NCI-H2029 (cell line): ENCODE results near the gene VSIR.

ENCODE experiments used
- DNase-seq: peaks from one replicate; lab custom pipeline; 2025; lab: John Stamatoyannopoulos, UW

The VSIR gene

DNA sequence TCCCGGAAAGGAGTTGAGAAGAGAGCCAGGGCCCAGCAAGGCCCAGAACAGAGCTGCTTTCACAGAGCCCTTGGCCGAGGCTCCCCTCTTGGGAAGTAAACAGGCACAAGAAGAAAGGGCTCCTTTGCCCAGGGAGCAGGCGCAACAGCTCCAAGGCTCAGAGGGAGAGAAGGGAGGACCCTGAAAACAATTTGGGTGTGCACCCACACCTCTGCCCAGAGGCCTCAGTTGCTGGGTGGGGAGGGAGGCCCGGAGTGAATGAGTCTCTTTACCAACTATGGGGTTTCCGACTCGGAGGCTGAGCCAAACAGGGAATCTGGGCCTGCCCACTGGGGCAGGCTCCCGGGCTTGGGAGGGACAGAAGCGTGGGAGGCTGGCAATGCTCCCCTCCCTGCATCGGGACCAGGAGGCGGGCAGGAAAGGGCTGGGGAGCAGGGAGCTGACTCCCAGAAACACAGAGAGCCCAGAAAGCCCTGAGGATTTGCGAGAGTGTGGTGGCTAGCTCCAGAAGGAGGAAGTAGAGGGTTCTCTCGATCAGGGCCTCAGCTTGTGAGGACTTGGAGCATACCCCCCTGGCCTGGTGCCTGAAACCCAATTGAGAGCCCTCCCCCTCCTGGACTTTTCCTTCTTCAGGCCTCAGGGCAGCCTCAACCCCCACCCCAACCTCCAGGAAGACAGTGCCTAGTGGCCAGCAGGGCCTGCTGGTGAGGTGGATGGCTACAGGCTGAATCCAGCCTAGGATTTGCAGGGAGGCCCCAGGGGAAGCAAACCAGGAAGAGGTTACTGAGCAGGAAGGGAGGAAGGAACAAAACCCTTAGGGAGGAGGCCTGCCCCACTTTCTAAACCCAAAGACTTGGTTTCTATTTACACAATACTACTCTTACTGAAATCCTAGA is 59.9 kb downstream of the VSIR start:
- no peak for DNase-seq

DNA sequence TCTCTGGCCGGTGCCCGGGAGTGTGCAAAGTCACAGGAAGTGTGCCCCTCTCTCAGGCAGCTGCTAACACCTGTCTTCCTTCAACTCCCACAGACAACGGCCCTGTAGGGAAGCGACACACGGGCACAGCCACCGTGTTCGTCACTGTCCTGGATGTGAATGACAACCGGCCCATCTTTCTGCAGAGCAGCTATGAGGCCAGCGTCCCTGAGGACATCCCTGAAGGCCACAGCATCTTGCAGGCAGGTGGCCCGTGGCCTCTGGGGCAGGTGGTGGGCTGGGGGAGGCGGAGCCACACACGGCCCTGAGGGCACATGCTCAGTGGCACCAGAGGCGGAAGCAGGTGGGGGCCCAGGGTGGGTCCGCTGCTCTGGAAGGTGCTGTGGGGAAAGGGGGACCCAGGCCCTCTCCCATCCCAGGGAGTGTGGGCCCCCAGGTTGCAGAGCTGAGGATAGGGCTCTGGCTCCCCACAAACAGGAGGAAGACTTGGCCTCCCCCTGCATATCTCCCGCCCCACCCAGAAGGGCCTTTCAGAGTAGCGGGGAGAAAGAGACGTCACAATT is 60.7 kb downstream of the VSIR start:
- no peak for DNase-seq

DNA sequence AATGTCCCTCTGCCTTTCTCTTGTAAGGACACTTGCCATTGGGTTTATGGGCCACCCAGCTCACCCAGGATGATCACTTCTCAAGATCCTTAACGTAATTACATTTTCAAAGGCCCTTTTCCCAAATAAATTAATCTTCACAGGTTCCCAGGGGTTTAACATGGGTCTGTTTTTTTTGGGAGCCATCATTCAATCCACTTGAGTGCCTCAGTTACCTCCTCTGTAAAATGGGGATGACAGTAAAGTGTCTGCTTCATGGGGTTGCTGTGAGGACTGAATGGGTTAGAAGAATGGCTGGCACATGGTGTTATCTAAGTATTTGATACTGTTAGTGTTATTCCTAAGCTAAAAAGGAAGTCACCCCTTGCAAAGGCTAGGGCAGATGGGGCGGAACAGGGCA is 61.1 kb downstream of the VSIR start:
- no peak for DNase-seq

DNA sequence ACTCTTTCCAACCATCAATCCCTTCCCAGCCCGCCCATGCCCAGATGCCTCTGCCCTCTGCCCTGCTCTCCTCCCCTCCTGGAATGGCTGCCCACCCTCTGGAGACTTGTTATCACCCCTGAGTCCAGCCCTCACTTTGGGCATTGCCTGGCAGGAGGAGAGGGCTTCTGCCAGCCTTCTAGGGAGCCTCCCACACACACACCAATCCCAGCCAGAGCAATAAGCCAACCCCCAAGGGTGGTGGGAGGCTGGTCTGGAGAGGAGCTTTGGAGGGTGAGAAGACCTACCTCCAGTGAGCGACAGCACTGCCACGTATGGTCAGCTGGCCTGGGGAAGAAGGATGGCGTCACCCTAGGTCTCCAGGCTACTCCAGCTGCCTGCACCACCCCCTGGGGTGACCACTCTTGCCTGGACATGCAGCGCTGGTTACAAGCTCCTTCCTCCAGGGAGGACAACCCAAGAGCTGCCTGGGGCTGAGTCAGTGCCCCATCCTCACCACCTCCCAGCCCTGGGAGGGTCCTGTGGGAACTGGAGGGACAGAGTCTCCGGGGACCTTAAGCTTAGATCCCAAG is 62.2 kb downstream of the VSIR start:
- DNase-seq, result no peak

DNA sequence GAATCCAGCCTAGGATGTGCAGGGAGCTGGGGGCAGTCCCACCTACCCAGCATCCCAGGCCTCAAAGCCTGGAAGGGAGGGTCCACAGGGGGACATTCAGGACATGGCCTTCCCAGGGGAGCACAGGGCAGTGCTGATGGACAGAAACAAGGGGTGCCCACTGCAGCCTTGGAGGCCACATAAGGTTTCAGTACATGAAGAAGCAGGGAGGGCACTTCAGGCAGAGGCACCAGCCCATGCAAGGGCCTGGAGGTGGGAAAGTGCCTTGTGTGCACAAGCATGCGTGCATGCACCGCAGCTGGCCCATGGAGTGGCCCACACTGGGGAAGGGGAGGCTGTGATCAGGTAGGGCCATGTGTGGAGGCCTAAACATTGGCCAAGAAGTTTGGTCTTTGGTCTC is 62.8 kb downstream of the VSIR start:
- DNase-seq, result no peak

DNA sequence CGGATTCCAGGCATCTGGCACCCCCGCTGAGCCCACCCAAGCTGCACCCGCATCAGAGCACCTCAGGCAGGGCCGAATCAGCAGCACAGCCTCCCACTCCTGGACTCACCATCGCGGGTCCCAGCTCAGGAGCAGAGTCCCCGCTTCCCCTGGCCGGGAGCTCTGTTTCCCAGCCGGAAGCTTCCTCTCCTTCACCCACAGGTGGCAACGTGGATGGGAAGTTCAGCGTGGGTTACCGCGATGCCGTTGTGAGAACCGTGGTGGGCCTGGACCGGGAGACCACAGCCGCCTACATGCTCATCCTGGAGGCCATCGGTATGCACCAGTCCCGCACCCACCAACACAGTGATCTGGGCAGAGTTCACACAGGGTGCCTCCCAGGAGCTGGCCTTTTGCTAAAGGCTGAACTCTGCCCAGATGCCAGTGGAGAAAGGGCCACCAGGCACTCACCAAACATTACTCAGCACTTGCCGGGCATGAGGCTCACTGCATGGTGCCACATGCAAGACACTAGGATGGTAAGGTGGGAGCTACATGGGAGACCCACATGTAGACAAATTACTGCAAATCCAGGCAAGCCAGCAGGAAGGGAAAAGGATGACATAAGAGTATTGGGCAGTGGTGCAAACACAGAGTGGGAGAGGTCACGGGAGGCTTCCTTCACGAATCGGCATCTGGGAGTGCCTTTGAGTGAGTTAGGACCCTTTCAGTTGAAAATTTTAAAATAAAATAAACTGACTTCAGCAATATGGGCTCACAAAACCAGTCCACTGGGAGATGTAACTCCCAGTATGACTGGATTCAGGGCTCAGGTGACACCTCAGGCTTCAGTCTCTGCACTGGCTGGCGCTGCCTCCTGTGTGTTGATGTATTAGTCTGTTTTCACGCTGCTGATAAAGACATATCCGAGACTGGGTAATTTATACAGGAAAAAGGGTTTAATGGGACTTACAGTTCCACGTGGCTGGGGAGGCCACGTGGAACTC is 64.1 kb downstream of the VSIR start:
- DNase-seq, result no peak

DNA sequence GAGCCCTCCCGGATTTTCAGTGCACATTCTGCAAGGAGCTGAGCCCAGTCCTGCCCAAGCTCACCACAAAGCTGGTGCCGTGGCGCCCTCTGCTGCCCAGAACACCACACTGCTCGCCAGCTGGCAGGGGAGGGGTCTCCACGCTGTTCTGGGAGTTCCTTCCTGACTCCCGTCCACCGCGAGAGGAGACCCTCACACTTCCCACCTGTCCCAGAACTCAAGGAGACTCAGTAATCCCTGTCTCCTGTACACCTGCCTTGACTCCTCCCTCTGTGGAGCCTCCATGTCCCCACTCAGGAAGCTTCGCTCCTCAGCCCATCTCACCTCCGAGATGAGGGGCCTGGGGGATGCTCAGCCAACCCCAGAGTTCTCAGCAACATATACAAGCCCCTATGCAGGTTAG is 65.0 kb downstream of the VSIR start:
- DNase-seq, result no peak

DNA sequence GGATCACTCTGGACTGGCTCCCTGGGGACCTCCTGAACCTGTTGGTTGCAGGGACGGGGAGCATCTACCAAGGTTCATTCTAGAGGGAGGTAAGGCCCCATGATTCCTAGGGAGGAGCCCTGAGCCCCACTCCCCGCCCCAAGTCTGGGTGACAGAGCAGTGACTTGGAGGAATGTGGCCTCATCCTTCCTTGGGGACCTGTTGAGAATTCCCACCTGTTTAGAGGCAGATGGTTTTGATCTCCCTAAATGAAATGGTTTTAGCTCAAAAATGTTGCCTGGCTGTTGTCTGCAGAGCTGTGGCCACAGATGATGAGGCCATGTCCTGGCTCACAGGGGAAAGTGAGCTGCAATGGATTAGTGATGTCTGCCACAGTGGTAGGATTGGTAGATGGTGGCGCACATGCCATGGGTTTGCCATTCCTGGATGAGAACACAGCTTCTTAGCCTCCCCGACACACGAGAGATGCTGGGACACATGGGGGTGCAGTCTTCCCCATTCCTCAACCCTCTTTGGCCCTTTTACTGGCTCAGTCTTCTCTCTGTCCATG is 66.0 kb downstream of the VSIR start:
- DNase-seq, result no peak

DNA sequence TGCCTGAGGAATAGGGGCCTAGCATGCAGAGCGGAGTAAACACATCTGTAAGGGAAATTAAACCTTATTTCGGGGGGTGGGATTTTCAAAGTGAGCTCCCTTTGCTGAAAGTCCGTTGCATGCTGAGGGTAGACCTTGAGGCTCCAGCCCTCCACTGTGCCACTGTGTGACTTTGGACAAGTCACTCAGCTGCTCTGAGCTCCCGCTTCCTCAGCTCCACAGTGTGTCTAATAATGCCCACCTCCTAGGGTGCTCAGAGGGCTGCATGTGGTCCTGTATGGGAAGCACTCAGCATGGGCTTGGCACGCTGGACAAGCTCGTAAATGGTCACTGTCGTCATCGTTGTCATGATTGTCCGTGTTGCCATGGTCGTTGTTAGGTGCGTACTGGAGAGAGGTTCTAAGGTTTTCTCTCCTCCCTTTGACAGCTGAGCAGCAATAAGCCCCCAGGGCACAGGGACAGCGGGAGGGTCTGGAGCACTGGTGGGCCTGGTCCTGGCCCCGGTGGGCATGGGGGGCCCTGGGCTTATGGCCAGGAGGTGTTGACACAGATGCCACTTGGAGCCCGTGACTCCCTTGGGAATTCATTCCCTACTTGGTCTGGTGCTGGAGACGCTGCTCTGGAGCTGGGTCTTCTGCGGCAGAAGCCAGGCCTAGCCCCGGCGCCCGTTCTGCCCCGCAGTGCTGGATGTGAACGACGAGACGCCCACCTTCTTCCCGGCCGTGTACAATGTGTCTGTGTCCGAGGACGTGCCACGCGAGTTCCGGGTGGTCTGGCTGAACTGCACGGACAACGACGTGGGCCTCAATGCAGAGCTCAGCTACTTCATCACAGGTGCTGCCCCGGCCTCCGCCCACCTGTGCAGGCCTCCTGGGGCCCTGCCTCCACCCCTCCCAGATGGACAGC is 66.9 kb downstream of the VSIR start:
- no peak for DNase-seq

DNA sequence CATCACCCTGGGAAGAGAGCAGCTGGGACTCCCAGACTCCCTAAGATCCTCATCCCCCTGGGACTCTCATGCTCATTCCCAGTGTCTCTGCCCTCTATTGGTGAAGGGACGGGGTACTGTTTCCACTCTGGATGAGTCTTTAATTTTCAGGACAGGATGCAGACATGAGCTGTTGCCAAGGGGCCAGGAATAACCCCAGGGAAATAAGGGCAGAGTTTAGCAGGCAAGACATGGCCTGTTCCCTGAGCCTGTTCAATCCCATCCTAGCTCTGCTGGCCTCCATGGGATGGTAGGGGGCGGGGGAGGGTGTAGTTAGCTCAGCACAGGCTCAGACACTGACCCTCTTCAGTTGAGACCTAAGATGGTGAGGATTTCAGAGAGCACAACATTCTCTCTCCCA is 67.7 kb downstream of the VSIR start:
- no peak for DNase-seq

DNA sequence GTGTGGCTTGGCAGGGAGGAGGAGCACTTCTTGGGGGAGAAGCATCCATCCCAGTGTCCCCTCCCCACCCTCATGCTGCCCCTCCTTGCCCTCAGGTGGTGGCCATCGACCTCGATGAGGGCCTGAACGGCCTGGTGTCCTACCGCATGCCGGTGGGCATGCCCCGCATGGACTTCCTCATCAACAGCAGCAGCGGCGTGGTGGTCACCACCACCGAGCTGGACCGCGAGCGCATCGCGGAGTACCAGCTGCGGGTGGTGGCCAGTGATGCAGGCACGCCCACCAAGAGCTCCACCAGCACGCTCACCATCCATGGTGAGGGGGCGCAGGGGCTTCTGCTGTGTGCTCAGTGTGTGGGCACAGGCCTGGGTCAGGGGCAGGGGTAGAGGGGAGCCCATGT is 68.5 kb downstream of the VSIR start:
- DNase-seq, result no peak

DNA sequence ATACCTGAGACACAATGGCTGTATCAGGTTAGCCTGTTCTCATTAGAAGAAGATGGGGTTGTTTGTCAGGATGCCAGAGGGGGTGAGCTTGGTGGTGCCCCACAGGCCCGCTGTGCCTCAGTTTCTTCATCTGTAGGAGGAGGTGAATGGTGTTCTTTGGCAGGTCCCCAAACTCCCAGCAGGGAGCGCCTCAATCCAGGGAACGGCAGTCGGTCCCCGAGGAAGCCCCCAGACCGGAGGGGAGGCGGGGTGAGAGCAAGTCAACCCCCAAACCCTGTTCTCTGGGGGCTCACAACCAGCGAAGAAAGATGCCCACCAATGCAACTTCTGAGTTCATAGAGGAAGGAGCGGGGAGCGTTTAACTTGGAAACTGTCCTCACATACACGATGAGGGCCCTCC is 69.7 kb downstream of the VSIR start:
- no peak for DNase-seq

DNA sequence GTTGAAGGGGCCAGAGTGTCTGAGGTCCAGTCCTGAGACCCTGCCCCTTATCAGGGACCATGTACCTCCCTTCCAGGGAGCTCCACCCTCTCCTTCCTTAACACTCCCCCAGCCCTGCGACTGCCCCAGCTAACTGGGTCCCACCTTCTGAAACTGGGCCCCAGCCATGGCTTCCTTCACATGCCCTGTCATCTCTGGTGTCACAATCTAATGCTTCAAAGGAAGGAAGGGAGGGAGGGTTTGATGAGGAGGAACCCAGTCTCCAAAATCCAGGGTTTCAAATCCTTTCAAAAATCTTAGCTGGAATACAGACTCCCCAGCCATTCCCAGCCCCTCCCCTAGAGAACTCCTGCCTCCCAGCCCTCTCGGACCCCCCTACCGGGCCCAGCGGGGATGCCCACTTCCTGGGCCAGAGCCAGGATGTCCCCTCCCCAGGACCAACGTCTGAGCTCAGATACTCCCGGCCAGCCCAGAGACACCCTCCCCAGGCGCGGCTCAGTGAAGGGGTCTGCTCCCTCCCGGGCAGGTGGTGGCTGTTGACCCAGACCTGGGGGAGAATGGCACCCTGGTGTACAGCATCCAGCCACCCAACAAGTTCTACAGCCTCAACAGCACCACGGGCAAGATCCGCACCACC is 71.7 kb downstream of the VSIR start:
- DNase-seq, result no peak

DNA sequence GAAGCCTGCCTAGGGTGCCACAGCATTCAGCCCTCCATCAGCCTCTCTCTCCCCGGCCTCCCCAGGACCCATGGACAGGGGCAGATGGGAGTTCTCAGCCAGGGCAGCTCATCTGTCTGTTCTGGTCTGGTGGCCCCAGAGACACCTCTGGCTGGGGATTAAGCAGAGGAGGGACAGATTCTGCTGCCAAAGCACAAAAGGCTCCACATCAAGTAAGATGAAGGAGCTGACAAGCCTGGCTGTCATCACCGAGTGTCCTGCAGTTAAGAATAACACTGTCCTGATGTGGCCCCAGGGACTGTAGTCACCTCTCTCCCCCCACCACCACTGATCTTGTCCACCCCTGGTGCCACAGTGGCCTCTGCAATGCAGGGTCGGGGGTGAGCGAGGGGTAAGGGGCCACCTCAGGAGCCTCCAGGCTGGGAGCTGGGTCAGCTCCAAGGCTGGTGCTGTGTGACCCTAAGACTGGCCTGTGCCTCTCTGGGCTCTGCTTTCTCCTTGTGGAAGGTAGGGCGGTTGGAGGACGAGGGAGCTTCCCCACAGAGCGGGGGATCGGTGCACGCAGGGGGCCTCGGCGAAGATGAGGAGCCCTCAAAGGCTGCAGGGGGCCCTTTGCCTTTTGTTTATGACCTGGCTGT is 72.5 kb downstream of the VSIR start:
- no peak for DNase-seq

DNA sequence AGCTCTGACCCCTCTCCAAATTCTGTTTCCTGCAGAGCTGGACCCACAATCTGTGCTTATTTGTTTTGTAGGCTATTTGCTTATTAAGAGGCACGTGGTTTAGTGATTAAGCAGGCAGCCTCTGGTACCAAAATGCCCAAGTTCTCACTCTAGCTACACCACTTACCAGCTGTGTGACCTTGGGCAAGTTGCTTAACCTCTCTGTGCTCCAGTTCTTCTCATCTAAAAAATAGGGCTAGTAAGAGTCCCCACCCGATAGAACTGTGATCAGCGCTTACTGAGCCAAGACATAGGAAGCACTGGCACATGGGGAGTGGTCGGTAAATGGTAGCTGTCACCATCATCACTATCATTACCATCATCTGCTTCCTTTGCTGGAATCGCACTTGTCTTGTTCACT is 74.6 kb downstream of the VSIR start:
- no peak for DNase-seq

DNA sequence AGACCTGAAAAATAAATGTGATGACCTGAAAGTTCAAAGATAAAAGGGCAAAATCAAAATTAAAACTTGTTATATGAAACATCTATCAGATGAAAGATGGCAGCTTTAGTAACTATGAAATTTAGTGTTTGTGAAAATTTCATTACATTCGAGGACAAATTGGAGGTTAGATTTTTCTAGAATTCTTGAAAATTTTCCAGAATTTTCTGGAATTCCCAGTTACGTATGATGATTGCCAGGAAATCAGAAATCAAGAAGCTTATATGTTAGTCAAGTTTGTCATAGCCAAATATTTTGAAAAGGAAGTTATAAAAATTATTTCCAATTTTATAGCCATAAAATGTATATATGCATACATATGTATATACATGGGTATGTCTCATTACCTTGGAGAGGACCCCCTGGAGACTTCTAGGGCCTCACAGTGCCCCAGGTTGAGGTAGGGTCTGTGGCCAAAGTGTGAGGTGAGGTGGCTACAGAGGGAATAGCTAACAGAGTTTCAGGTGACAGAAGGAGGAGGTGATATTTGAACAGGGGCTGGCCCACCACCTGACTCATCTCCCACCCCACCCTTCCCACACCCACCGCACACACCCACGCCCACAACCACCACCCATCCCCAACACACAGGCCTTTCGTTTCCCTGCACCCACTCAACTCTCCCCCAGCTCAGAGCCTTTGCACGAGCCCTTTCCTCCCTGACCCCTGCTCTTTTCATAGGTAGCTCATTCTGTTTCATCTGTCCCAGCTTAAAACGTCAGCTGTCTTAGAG is 75.2 kb downstream of the VSIR start:
- no peak for DNase-seq
